LoVo (cell line): Measurements from ENCODE around the gene DUS4L.

Source experiments
- DNase-seq: peaks from one replicate; pipeline ENCODE4 v3.0.0-alpha.2; 2016; ENCODE audit warnings: low spot score

The DUS4L gene

DNA sequence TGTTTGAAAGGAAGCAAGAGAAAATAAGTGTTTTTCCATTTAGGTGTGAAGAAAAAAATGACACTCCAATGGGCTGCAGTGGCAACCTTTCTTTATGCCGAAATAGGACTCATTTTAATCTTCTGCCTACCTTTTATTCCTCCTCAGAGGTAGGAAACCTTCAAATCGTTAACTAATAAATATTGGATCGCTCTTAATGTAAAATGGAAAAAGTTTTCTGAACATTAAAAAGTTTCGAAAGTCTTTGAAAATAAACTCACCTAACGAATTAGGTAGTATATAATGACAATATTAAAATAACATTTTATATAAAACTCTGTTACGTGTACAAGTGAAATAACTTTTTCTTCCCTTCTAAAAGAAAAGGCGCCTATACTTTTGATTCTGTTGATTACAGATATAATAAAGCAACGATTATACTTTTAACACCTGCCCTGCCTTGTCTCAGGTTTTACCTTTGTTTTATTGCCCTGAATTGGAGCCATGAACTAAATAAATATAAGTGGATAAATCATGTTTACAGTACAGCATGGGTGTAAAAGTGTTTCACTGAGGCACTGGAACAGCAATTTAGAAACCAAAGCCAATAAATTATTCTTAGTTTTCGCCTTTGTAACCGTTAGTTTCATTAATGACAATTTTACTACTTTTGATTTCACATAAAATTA is 17.1 kb downstream of the DUS4L start:
- no peak for DNase-seq

DNA sequence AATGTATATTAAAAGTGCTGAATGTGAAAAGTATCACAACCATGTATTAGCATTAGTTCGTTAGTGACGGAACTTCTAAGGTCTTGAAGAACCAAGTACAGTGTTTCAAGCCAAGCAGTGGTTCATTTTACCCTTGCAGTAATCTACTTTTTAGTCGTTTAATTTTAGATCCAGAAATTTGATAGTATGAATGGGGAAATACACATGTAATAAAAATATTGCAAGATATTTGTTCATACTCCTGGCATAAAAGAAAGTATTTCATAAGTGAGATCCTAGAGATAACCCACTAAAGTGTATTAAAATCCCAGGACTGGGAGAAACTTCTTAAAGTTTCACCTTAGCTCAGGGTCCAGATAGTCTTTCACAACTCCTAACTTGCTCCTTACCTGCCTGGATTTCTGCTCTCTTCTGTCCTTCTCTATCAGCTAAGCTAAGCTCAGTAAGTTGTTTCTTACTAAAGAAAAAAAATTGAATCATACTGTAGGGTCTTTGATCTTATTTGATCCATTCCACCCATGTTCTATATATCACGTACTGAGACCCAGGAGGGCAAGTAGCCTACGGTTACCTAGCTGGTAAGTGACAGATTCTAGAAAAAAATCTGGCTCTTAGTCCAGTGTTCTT is 17.7 kb downstream of the DUS4L start:
- no peak for DNase-seq

DNA sequence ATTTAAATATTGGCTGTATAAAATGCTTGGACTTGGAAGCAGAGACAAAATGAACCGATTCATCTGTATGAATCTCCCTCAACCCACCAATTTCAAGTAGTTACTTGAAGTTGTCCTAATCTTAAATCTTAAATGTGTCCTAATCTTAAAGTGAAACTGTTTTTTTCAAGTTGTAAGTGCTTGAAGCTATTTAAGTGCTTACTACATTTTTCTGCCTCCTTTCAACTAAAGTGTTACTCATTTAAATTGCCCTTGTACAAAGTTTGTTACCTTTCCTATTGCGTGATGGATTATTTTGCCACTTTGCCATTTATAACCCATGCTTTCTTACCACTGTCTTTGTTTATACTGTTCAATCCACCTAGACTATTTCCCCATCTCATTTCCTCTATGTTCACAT is 19.1 kb downstream of the DUS4L start:
- DNase-seq: no peak

DNA sequence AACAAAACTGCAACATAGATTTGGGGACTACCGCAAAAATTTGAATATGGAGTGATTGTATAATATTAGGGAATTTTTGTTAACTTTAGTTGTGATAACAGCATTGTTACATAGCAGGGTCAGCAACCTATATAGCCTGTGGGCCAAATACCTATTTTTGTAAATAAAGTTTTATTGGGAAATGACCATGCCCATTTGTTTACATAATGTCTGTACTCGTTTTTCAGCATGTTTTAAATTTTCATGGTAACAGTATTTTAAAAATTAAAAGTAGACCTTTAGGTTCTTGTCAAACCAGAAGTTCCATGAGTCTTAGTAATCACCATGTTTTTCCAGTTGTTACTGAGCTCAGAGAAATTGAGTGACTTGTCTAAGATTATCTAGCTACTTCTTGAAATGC is 20.9 kb downstream of the DUS4L start:
- DNase-seq: no peak

GRCh38 chr7:107588529-107589130 is 24.9 kb downstream of the DUS4L start:
- no peak for DNase-seq

DNA sequence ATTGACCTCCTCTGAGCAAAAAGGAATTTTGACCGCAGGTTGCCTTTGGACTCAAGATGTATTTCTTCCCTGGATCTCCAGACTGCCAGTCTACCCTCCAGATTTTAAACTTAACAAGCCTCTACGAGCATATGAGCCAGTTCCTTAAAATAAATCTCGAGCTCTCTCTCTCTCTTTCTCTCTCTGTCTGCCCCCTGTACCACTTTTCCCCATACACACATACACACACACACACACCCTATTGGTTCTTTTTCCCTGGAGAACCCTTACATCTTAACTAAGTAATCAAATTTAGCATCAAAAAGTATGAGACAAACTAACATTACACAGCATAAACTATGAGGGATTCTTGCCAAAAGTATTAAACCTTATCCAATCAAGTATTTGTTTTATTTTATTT is 27.6 kb downstream of the DUS4L start:
- DNase-seq: no peak

- DNase-seq: no peak
Measured at GRCh38 chr7:107592361-107593024, 28.7 kb downstream of the DUS4L start.

- no peak for DNase-seq
Measured at GRCh38 chr7:107593025-107593410, 29.2 kb downstream of the DUS4L start.

DNA sequence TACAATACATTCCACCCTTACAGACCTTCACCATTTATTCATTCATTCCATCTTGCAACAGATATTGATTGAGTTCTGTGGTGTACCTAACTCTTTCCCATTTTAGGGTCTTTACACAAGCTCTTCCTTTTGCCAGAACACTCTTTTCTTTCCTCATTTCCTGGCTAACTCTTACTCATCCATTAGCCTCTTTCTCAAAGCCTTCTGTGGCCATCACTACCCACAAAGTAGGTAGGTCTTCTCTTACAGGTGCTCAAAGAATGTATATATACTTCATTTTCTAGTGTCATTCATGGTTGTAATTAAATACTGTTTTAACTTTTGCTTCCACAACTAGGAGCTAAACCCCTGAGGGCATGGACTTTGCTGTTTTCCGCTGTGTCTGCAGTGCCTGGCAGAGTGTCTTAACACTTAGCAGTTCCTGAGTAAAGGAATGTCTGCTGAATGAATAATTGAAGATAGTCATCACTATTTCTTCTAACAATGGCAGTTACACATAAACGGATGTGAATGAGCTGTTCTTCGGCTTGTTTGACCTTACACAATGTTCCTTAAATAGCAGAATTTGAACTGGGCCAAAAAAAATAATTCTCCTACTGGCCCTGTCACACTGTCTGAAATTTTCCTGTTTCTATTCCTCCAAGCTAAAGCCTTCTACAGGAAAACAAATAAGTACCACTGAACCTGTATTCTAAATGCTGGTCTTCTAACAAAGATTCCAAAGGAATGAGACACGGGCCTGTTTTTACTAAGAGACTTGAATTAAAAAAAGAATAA is 31.4 kb downstream of the DUS4L start:
- no peak for DNase-seq

- no peak for DNase-seq
Measured at GRCh38 chr7:107596881-107597581, 33.3 kb downstream of the DUS4L start.

DNA sequence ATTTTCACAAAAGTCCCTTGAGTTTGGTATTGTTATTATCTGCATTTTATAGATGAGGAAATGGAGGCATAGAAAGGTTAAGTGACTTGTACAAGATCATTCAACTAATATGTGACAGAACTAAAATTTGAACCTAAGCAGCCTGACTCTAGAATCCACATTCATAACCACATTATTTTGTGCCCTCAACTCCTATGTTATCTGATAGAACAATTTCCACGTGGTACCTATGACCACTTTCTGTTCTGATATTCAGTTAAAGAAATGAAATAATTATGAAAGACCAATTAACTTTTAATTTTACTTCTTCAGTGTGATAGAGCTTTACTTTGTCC is 33.8 kb downstream of the DUS4L start:
- DNase-seq: no peak

GRCh38 chr7:107597953-107598352 is 34.2 kb downstream of the DUS4L start:
- no peak for DNase-seq

- no peak for DNase-seq
Measured at GRCh38 chr7:107599262-107599661, 35.5 kb downstream of the DUS4L start.

GRCh38 chr7:107600816-107601215 is 37.0 kb downstream of the DUS4L start:
- DNase-seq: no peak

DNA sequence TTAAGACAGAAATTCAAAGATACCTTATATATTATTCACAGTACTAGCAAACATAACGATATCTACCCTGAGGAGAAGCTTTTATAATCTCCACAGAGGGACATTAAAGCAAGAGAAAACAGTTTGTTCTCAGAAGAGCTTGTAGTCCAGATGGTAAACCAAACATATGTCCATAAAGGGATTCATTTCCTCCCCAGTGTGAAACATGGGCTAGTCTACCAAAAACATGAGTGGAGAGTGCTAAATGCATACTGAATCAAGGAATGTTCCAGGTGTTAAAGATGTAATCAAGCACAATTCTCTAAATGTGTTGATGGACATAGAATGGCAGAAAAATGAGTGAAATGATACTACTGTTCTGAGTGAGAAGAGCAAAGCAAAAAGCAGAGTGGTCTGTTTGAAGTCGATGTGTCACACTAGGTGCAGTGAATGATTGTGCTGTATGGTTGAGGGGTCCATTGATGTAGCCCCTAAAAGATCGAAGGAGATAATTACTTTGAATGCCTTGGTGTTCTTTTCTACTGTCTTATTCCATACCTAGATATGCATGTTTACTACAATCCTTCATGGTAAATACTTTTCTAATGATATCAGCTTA is 41.5 kb downstream of the DUS4L start:
- no peak for DNase-seq

GRCh38 chr7:107606303-107606702 is 42.5 kb downstream of the DUS4L start:
- no peak for DNase-seq

DNA sequence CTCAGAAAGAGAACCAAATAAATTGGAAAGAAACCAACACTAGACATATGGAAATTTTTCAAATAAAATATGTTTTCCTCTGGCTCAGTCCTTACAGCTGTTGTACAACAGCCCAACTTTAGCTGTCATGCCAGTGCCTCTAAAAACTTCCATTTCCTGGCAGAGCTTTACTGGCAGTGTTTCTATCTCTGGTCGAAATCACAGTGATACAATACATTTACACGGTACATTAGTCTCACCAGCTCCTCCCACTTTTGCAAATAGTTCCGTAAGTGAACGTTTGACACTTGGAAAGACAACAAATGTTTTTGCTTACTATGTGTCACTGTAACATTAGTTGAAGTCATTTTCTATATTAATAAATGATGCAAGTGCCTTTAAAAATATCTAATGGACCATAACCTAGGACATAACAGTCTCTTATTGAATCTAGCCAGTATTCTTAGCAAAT is 46.1 kb downstream of the DUS4L start:
- no peak for DNase-seq

DNA sequence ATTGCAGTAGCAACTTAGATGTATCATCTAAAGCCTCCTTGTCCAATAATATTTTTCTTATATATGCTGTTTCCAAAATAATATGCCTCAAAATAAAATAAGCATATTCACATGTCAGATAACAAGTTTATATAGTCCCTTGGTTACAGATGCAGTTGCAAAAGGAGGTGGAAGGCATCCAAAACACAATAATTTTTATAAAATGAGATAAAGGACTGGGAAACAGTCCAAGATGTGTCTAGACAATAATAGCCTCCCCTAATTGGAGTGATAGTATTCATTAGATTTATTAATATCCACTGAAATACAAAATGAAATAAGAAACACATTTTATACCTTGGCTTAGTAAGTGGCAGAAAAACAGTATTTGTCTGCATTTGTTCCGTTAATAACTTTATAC is 46.6 kb downstream of the DUS4L start:
- DNase-seq: no peak

DNA sequence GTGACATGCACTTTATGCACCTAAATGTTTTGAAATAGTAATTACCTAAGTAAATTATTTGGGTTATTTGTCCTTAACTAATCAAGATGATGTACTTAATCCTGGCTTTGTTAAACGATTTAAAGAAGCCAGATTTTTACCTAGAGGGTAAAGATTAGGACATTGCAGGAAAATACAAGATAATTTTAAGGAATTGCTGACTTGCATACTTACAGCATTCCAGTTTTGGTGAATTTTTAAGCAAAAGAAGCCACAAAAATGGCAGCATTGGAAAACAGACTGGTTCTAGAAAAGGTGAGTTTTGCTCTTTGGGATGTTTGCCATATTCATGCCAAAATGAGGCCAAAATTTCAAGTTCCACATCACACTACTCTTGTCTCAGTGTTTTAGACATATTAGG is 49.7 kb downstream of the DUS4L start:
- no peak for DNase-seq

DNA sequence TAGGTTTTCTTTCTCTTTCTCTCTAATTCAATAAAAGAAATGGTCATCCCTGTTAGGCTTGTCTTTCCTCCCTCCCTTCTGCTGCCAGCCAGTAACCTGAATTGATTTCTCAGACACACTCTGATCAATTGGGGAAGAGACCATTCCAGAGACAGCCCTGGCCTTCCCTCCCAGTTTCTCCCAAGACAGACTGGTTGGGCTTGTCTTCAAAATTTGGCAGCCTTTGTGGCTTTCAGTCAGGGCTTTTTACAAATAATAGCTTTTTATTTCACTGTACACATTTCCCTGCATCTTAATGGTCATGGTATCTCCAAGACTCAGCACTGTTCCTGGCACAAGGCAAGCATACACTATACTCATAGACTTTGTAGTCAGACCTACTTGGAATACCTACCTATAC is 50.2 kb downstream of the DUS4L start:
- no peak for DNase-seq

DNA sequence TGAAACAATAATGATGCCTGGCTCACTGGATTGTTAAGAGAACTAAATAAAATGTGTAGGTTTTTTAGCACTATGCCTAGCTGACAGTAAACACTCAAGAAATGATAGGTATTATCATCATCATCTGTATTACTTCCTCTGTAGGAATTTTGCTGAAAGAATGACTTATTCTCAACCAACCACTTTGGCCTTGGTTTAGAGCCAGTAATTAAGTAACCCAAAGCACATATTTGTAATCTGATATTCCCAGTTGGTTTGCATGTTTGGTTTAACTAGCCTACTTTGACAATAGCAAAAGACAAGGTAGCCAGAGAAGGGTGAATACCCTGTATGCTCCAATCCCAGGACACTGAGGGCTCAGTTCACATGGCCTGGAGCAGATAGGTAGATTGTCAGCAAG is 50.7 kb downstream of the DUS4L start:
- no peak for DNase-seq
